DMS 273 treated with DMSO at 0.1 percent for 48 hours (cell line): ENCODE measurements around the gene KLF6.

Experiments used
- DNase-seq: peaks from one replicate; lab custom pipeline; 2025; lab: John Stamatoyannopoulos, UW

KLF6 gene

GRCh38 chr10:3811291-3811870, 26.4 kb upstream of the KLF6 start:
- DNase-seq: no peak

GRCh38 chr10:3808689-3809199, 23.7 kb upstream of the KLF6 start:
- DNase-seq: no peak

GRCh38 chr10:3807928-3808496, 23.0 kb upstream of the KLF6 start:
- DNase-seq: no peak

GRCh38 chr10:3807211-3807927, 22.4 kb upstream of the KLF6 start:
- no peak for DNase-seq

GRCh38 chr10:3806603-3807002, 21.6 kb upstream of the KLF6 start:
- DNase-seq: no peak

GRCh38 chr10:3805791-3806461, 20.9 kb upstream of the KLF6 start:
- no peak for DNase-seq

GRCh38 chr10:3805201-3805790, 20.3 kb upstream of the KLF6 start:
- DNase-seq: no peak

- no peak for DNase-seq
These were observed 19.1 kb upstream of the KLF6 start for GRCh38 chr10:3803927-3804741.

GRCh38 chr10:3803295-3803926, 18.4 kb upstream of the KLF6 start:
- DNase-seq: no peak

- DNase-seq: no peak
These were observed 17.7 kb upstream of the KLF6 start for GRCh38 chr10:3802526-3803265.

- DNase-seq: no peak
These were observed 16.7 kb upstream of the KLF6 start for GRCh38 chr10:3801558-3802192.

GRCh38 chr10:3800586-3800985, 15.6 kb upstream of the KLF6 start:
- DNase-seq: no peak

GRCh38 chr10:3797750-3798149, 12.7 kb upstream of the KLF6 start:
- no peak for DNase-seq

GRCh38 chr10:3793553-3793952, 8.5 kb upstream of the KLF6 start:
- DNase-seq: no peak

GRCh38 chr10:3792710-3793219, 7.8 kb upstream of the KLF6 start:
- no peak for DNase-seq

- no peak for DNase-seq
These were observed 7.1 kb upstream of the KLF6 start for GRCh38 chr10:3791974-3792633.

GRCh38 chr10:3790858-3791257, 5.8 kb upstream of the KLF6 start:
- DNase-seq: no peak

GRCh38 chr10:3790272-3790671, 5.3 kb upstream of the KLF6 start:
- no peak for DNase-seq

- DNase-seq: no peak
These were observed 4.6 kb upstream of the KLF6 start for GRCh38 chr10:3789621-3790020.
